SK-N-SH (cell line): ENCODE results near the gene MMP21. TPM values are rescaled to one million over a fixed set of nuclear protein-coding genes. Genes with fewer than 3 reads are reported as not detected.

Source experiments
- CTCF ChIA-PET: fragments of 300-600, 350-600 bp; formaldehyde crosslinking; extraction: SDS; loops from one replicate; lab custom pipeline; 2021; lab: Yijun Ruan, JAX
- POLR2A ChIA-PET: fragments of 350-600 bp; sonication (Branson Sonifier 250); formaldehyde crosslinking; extraction: SDS; loops from one replicate; lab custom pipeline; 2020; ENCODE audit warnings: antibody characterized with exemption, inconsistent platforms; lab: Yijun Ruan, JAX
- DNase-seq: peaks from one replicate; pipeline ENCODE4 v3.0.0; 2012
- H2AFZ ChIP-seq: fragments of 200-600 bp; sonication (generic); 2 replicates; pipeline ENCODE4 v1.8.1; 2016; ENCODE audit warnings: antibody characterized with exemption, mild to moderate bottlenecking, low read depth
- H3F3A ChIP-seq: fragments of 200-600 bp; sonication (generic); replicated peaks from 2 replicates; pipeline ENCODE3; 2016; ENCODE audit warnings: antibody characterized with exemption, mild to moderate bottlenecking; ENCODE audit not compliant: insufficient read depth
- H3K27ac ChIP-seq, 2 experiments: fragments of 200-500 bp in 1 of 2; fragments of 200-600 bp in 1 of 2; sonication (Bioruptor generic) in 1 of 2; sonication (generic), shearing (Covaris generic) in 1 of 2; 2 replicates each; pipeline versions ENCODE4 v1.5.1 to v1.6.1; 2014 to 2016; ENCODE audit warnings: low read depth in 2 of 2, inconsistent platforms in 1 of 2, low read length in 1 of 2, mild to moderate bottlenecking in 1 of 2, mixed read lengths in 1 of 2
- H3K27me3 ChIP-seq: fragments of 200-600 bp; sonication (generic), shearing (Covaris generic); 2 replicates; pipeline ENCODE4 v1.6.1; 2016; ENCODE audit warnings: mixed run types; ENCODE audit not compliant: insufficient read depth
- H3K36me3 ChIP-seq, 2 experiments: fragments of 200-500 bp in 1 of 2; fragments of 200-600 bp in 1 of 2; sonication (Bioruptor generic) in 1 of 2; sonication (generic) in 1 of 2; replicated peaks in 1 of 2; 2 replicates each; pipeline versions ENCODE3 to v1.5.1; 2014 to 2016; ENCODE audit warnings: low read length in 1 of 2, mild to moderate bottlenecking in 1 of 2; ENCODE audit not compliant: insufficient read depth in 2 of 2, control insufficient read depth in 1 of 2
- H3K4me1 ChIP-seq, 2 experiments: fragments of 200-500 bp in 1 of 2; fragments of 200-600 bp in 1 of 2; sonication (Bioruptor generic) in 1 of 2; sonication (generic), shearing (Covaris generic) in 1 of 2; 2 replicates each; pipeline versions ENCODE4 v1.5.1 to v1.6.1; 2014 to 2016; ENCODE audit warnings: low read depth in 1 of 2, low read length in 1 of 2, mixed run types in 1 of 2; ENCODE audit not compliant: insufficient read depth in 2 of 2, control insufficient read depth in 1 of 2
- H3K4me2 ChIP-seq: fragments of 200-600 bp; sonication (generic), shearing (Covaris generic); 2 replicates; pipeline ENCODE4 v1.6.1; 2017; ENCODE audit warnings: mixed run types
- H3K4me3 ChIP-seq, 2 experiments: fragments of 200-500 bp in 1 of 2; fragments of 200-600 bp in 1 of 2; sonication (Bioruptor generic) in 1 of 2; sonication (generic), shearing (Covaris generic) in 1 of 2; 2 replicates each; pipeline versions ENCODE4 v1.5.1 to v1.8.1; 2014 to 2016; ENCODE audit warnings: low read depth in 2 of 2, inconsistent platforms in 1 of 2, low read length in 1 of 2, mild to moderate bottlenecking in 1 of 2, mixed read lengths in 1 of 2, moderate library complexity in 1 of 2
- H3K79me2 ChIP-seq: fragments of 200-600 bp; sonication (generic); 2 replicates; pipeline ENCODE4 v1.8.1; 2017; ENCODE audit warnings: mild to moderate bottlenecking; ENCODE audit not compliant: insufficient read depth
- H3K9ac ChIP-seq: fragments of 200-600 bp; sonication (generic); 2 replicates; pipeline ENCODE4 v1.6.1; 2017; ENCODE audit warnings: mixed run types
- H3K9me2 ChIP-seq: fragments of 200-600 bp; sonication (generic); 2 replicates; pipeline ENCODE4 v1.6.1; 2017; ENCODE audit warnings: mixed run types
- H3K9me3 ChIP-seq: fragments of 200-600 bp; sonication (generic); 2 replicates; pipeline ENCODE4 v1.6.1; 2017; ENCODE audit warnings: mixed run types, mild to moderate bottlenecking, moderate library complexity
- H4K20me1 ChIP-seq: fragments of 200-600 bp; sonication (generic); 2 replicates; pipeline ENCODE4 v1.6.1; 2017; ENCODE audit warnings: mild to moderate bottlenecking, mixed run types; ENCODE audit not compliant: insufficient read depth
- CHD2 ChIP-seq: fragments of 150-350 bp; IDR thresholded peaks from 2 replicates; pipeline ENCODE4 v1.6.1; 2018; ENCODE audit warnings: low read length; ENCODE audit not compliant: partially characterized antibody
- EP300 ChIP-seq, 2 experiments: IDR thresholded peaks; 2 replicates each; pipeline versions ENCODE4 v1.4.0 to v1.6.1; 2012; ENCODE audit warnings: borderline replicate concordance in 1 of 2, low read depth in 1 of 2, low read length in 1 of 2
- FOXM1 ChIP-seq: IDR thresholded peaks from 2 replicates; pipeline ENCODE4 v1.4.0; 2012; ENCODE audit warnings: low read depth, mild to moderate bottlenecking
- GABPA ChIP-seq: IDR thresholded peaks from 2 replicates; pipeline ENCODE4 v1.4.0; 2012; ENCODE audit warnings: low read depth, mild to moderate bottlenecking
- GATA2 ChIP-seq: sonication (generic); formaldehyde crosslinking; IDR thresholded peaks from 2 replicates; pipeline ENCODE4 v1.5.0; 2020; ENCODE audit warnings: mild to moderate bottlenecking, missing genetic modification reagents
- MEF2A ChIP-seq: IDR thresholded peaks from 2 replicates; pipeline ENCODE4 v1.4.0; 2012; ENCODE audit warnings: low read depth, borderline replicate concordance
- POLR2AphosphoS5 ChIP-seq: IDR thresholded peaks from 2 replicates; pipeline ENCODE4 v1.6.1; 2012; ENCODE audit warnings: low read depth, low read length
- RFX5 ChIP-seq: IDR thresholded peaks from 2 replicates; pipeline ENCODE4 v1.6.1; 2012; ENCODE audit warnings: mild to moderate bottlenecking, improper control_type of control experiment, low read length
- SMC3 ChIP-seq: IDR thresholded peaks from 2 replicates; pipeline ENCODE4 v1.6.1; 2012; ENCODE audit warnings: low read depth, low read length, improper control_type of control experiment
- TEAD4 ChIP-seq: IDR thresholded peaks from 2 replicates; pipeline ENCODE4 v1.4.0; 2012; ENCODE audit warnings: mild to moderate bottlenecking, borderline replicate concordance; ENCODE audit not compliant: insufficient read depth
- YY1 ChIP-seq: IDR thresholded peaks from 2 replicates; pipeline ENCODE4 v1.4.0; 2012; ENCODE audit warnings: low read depth, mild to moderate bottlenecking
- WGBS: methylation state at CpG from one replicate; pipeline ENCODE4 v1.1.6; 2017; ENCODE audit warnings: low lambda C conversion rate; 5-methylcytosine and 5-hydroxymethylcytosine counted together
- polyA plus RNA-seq, 3 experiments: library from polyadenylated mRNA; depleted of rRNA; stranded (reverse); fragments of >200 nt; gene quantifications; 2 replicates each; pipeline ENCODE4 v1.2.3, GENCODE V29; 2012
- TF ChIP-seq, protein P1 (sequence below): fragments of 150-350 bp; IDR thresholded peaks from 2 replicates; pipeline ENCODE4 v1.6.1; 2016; ENCODE audit warnings: mild to moderate bottlenecking, low read depth, low read length
- TF ChIP-seq, protein P2 (sequence below): fragments of 200-600 bp; sonication (generic); IDR thresholded peaks from 2 replicates; pipeline ENCODE4 v1.6.1; 2017; ENCODE audit warnings: antibody characterized with exemption, mild to moderate bottlenecking, moderate library complexity

Gene MMP21
- polyA plus RNA-seq, 1 of the 3 experiments (the other 2 are of a cell fraction): 0.02 TPM

GRCh38 chr10:125802131-125802530, 26.5 kb upstream of the MMP21 start:
- Histone ChIP-seq H3K9me3 (no peaks in the 10 kb centered on the region), H3K27ac (no peak overlapping the region), H3F3A (no peaks in the 10 kb centered on the region), H3K4me1 (no peaks in the 10 kb centered on the region), H3K4me3 (no peak overlapping the region), H3K79me2 (no peaks in the 10 kb centered on the region), H3K9me2 (no peaks in the 10 kb centered on the region), H3K9ac (no peak overlapping the region), H2AFZ (no peak overlapping the region), H3K36me3 (peaks cover 15 to 78% of the 10 kb centered on the region in 2 experiments), H4K20me1 (no peaks in the 10 kb centered on the region), H3K27me3 (no peaks in the 10 kb centered on the region), H3K4me2 (no peak overlapping the region)
- TF ChIP-seq POLR2AphosphoS5 (no peak), TEAD4 (no peak), GATA2 (CRISPR knock-in tag) (no peak), EP300 (IDR thresholded peaks at IDR 0.05; ENCODE audit: borderline replicate concordance in 1 of 2, low read depth in 1 of 2, low read length in 1 of 2) (no peak), MEF2A (no peak), GABPA (no peak), RFX5 (no peak), FOXM1 (no peak), CHD2 (no peak)
- TF ChIP-seq, protein P1, sequence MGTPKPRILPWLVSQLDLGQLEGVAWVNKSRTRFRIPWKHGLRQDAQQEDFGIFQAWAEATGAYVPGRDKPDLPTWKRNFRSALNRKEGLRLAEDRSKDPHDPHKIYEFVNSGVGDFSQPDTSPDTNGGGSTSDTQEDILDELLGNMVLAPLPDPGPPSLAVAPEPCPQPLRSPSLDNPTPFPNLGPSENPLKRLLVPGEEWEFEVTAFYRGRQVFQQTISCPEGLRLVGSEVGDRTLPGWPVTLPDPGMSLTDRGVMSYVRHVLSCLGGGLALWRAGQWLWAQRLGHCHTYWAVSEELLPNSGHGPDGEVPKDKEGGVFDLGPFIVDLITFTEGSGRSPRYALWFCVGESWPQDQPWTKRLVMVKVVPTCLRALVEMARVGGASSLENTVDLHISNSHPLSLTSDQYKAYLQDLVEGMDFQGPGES: no peak
- TF ChIP-seq, protein P2, sequence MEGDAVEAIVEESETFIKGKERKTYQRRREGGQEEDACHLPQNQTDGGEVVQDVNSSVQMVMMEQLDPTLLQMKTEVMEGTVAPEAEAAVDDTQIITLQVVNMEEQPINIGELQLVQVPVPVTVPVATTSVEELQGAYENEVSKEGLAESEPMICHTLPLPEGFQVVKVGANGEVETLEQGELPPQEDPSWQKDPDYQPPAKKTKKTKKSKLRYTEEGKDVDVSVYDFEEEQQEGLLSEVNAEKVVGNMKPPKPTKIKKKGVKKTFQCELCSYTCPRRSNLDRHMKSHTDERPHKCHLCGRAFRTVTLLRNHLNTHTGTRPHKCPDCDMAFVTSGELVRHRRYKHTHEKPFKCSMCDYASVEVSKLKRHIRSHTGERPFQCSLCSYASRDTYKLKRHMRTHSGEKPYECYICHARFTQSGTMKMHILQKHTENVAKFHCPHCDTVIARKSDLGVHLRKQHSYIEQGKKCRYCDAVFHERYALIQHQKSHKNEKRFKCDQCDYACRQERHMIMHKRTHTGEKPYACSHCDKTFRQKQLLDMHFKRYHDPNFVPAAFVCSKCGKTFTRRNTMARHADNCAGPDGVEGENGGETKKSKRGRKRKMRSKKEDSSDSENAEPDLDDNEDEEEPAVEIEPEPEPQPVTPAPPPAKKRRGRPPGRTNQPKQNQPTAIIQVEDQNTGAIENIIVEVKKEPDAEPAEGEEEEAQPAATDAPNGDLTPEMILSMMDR: no peak
- 92% methylated on average over 3 of the region's 5 CpGs for WGBS
- no peak for DNase-seq
- ChIA-PET POLR2A (no interaction called here), CTCF (interaction anchor here (1.0 kb wide), 1 partner anchor 64 kb away, joined by 3 read pairs; no protein-coding TSS in a partner anchor)

- Histone ChIP-seq H2AFZ (no peak overlapping the region), H3K27me3 (no peaks in the 10 kb centered on the region), H4K20me1 (no peaks in the 10 kb centered on the region), H3K4me3 (no peak overlapping the region), H3K79me2 (no peaks in the 10 kb centered on the region), H3K9ac (no peak overlapping the region), H3K36me3 (peaks cover 15 to 78% of the 10 kb centered on the region in 2 experiments), H3K9me3 (no peaks in the 10 kb centered on the region), H3K4me2 (no peak overlapping the region), H3K9me2 (no peaks in the 10 kb centered on the region), H3K4me1 (no peaks in the 10 kb centered on the region), H3K27ac (no peak overlapping the region), H3F3A (no peaks in the 10 kb centered on the region)
- TF ChIP-seq SMC3: no peak
- no peak for TF ChIP-seq MEF2A
- no peak for TF ChIP-seq GABPA
- TF ChIP-seq YY1: no peak
- DNase-seq: no peak
- POLR2A ChIA-PET: no interaction called here
- CTCF ChIA-PET: interaction anchor here (1.0 kb wide), 1 partner anchor 64 kb away, joined by 3 read pairs; no protein-coding TSS in a partner anchor
- 100% methylated on average over 1 of the region's 1 CpG for WGBS
Observed at GRCh38 chr10:125801574-125801973, 26.0 kb upstream of the MMP21 start.
